GM19468 (cell line): ENCODE results near the gene CA10.

Experiments
- ATAC-seq: cut with Tn5 transposase; IDR thresholded peaks from one replicate; pipeline ENCODE4 v1.9.1; 2021; ENCODE audit warnings: mild to moderate bottlenecking, moderate library complexity, moderate number of reproducible peaks; ENCODE audit not compliant: unreplicated experiment; ENCODE audit errors: extremely low read depth

CA10 gene

DNA sequence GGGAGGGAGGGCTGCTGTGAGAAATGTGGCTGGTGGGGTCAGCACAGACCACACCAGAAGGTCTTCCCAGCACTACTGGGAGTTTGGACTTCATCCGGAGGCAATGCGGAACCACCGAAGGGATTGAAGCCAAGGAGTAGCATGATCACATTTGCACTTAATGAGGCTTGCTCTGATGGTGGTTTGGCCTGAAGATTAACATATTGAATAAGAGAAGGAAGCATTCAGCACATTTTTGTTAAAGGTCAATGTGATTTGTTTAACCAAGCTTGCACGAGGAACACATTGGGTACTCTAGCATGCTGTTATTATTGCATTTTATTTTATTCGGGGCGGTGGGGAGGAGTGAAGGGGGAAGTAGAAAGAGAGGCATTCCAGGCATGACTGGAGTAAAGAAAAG is 519.5 kb downstream of the CA10 start:
- ATAC-seq = no peak

DNA sequence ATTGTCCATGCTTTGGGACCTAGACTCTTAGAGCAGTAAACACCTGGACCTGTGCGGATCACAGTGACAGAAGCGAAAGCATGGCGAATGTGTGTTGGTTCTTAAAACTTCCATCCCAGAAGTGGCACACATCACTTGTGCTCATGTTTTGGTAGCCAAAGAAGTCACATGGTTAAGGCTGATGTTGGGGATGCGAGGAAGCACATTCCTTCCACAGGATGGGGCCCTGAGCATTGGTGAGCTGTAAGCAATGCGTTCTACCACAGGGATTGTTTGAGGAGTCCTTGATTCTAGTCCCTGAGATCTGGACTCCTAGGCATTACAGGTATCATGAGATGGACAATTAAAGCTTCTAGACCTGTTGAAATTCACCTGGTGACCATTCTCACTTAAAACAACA is 522.2 kb downstream of the CA10 start:
- no peak for ATAC-seq

DNA sequence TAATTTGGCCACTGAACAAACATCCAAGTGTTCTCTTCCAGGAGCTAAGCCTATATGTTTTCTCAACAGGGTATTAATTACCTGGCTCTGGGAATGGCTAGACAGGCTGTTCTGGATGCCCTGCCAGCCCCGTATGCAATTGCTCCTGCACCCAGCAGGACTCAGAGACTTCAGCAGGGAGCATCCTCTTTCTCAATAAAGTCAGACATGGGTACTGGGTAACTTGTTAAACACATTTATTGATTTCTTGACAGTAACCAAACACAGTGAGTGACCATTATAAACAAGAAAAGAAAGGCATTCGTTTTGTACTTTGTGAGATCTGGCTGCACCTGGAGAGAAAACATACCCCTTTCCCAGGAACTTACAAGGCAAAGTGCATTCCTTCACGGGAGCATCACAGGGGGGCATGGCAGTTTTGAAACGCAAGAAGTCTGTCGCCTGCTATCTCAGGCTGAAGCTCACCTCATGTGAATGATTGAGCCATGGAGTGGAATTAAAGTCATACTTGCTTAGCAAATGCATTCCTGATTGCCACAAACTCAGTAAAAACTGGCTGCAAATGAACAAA is 528.3 kb downstream of the CA10 start:
- ATAC-seq = no peak

DNA sequence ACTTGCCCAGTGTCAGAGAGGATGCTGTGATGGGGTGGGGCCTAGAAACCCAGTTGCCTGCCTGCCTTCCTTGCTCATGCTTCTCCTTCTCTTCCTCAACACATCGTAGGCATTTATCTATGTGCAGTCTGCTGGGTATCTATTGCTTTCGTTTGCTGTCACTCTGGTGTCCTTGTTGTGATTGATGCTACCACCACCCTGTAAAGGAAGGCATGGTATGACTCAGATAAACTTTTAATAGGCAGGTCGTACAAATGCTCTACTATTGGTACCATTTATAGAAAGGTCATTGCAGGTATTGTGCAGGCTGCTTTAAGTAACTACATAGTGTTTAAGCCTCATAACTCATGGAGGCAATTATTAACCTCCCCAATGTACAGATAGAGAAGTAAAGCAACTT is 529.3 kb downstream of the CA10 start:
- no peak for ATAC-seq

DNA sequence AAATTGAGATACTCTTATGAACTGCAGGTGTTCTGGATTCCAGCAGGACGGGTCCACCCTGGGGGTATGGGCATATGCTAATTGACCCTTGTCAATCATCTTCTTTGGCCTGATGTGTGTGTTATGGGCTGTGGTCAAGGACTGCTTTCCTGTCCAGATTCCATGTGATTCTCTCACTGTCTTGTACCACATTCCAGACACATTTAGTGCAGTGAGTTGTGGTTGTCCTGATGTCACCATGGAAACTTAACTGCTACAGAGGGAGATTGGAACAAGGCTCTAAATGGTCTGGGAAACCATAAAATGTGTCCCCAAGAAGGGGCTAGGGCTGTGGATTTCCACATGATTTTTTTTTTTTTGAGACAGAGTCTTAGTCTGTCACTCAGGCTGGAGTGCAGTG is 530.7 kb downstream of the CA10 start:
- ATAC-seq = no peak

DNA sequence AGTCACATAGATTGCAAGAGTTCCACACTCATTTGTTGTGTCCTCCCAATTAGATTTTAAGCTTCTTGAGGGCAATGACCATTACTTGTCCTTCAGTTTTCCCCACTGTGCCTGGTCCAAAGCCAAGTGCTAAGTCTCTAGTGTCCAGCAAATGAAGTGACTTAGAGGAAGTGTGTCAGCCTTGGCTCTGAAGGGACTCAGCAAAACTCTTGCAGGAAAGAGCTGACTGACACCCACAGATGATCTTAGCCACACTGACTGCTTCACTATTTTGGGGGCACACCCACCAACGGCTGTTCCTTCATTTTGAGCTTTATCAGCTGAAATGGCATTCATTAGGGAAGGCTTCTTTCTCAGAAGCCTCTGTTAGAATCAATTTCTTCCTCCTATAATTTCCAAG is 540.0 kb downstream of the CA10 start:
- ATAC-seq = no peak

DNA sequence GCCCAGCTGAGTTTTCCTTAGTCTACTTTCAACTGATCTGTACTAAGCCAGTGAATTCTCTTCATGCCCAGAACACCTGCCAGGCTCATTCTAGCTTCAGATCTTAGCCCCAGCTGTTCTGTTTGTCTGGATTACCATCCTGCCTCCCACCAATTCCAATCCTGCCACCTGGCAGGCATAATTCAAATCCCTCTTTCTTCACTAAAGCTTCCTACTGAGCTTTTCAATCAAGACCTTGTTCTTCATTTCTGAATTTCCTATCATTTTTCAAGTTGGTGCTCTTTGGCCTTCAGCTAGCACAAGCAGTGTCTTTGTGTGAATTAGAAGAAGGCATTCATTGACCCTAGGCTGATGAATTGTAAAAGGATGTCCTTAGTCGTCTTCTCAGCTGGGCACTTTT is 540.5 kb downstream of the CA10 start:
- ATAC-seq = no peak

DNA sequence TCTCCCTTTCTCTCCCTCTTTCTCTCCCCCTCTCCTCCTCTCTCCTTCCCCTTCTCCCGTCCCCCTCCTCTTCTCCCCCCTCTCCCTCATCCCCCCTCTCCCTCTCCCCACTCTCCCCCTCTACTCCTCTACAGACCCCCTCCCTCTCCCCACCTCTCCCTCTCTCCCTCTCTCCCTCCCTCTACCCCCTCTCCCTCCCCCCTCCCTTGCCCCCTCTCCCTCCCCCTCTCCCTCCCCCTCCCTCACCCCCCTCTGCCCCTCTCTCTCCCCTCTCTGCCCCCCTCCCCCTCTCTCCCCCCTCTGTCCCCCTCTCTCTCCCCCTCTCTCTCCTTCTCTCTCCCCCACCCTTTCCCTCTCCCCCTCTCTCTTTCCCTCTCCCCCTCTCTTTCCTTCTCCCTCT is 545.3 kb downstream of the CA10 start:
- no peak for ATAC-seq

DNA sequence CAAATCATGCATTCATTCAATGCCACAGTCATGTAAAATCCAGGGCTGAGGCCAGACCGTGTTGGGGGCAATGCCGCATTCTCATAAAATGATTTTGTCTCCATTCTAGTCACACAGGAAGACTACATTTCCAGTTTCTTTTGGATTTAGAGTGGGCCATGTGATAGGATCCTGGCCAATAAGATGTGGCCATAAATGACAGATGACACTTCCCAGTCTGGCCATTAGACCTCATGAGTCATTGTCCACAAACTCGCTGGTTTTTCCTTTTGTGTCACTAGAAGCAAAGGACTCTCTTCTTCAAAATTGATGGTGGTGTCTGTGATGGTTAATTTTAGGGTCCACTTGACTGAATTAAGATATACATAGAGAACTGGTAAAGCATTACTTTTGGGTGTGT is 545.8 kb downstream of the CA10 start:
- no peak for ATAC-seq

DNA sequence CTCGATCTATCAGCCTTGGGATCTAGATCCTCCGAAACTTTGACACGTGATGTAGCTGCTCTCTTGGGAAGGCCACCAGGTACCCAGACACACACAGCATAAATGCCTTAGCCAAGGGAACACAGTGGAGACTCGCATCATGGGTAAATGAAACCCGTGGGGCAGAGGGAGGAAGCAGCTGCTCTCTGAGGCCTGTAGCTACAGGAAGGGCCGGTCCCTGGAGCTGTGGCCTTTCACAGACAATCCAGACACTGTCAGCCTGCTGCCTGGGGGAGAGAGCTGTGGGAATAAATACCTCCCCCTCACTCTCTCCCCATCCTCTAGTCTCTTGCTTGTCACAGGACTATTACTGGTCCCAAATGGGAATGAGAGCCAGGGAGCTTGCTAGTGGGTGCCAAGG is 546.9 kb downstream of the CA10 start:
- no peak for ATAC-seq

DNA sequence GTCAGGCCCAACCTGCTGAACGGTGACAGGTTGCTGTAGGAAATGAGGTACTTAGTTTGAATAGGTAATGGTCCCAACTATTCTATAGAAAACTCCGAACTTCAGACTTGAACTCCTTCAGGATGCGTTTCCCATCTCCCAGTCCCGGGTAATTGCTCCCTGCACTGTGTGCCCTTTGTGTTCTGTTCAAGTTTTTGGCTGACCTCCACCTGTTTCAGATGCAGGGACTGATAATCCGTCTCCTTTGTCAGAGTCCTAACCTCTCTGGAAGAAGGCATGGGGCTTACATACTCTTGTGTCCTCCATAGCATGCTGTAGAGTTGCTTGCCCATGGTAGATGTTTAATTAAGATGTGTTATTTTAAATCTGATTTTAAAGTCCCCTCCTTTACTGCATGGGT is 547.7 kb downstream of the CA10 start:
- ATAC-seq = no peak

DNA sequence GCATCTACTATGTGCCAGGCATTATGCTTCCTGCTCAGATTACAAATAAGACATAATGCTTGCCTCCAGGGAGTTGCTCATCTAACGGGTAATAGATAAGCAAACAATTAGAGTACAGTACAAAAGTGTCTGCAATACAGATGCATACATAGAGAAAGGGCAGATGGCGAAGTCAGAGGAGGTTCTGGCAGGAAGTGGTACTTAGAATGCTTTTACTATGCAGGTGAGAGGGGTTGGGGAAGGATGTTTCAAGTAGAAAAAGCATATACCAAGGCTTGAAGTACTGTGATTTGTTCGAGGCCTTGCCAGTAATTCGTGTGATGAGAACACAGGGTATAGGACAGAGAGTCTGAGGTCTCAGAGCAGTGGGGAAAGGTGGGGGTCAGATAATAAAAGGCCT is 548.4 kb downstream of the CA10 start:
- ATAC-seq = no peak

DNA sequence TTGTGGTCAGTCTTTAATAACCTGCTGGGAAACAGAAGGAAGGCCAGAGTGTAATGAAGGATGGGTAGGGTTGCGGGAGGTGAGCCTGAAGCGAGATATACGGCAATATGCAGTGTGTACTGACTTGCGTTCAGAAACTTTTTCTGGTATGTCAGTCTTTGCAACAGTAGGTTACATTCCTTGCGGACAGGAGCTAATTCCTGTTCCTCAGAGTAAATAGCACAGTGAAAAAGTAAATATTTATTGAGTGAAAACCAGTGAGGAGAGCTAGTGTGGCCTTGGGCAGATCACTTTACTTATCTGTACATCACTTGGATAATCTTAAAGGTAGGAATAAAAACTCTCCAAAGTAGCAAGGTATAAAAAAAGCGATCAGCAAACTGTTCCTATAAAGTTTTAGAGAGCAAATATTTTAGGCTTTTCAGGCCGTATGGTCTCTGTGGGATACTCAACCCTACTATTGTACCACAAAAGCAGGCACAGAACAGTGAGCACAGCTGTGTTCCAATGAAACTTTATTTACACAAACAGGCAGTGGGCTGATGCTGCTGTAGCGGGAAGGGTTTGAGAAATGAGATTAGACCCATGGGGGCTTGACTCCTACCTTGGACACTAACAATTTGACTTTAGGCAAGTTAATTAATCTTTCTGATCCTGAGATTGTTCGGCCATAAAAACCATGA is 550.1 kb downstream of the CA10 start:
- ATAC-seq = no peak

DNA sequence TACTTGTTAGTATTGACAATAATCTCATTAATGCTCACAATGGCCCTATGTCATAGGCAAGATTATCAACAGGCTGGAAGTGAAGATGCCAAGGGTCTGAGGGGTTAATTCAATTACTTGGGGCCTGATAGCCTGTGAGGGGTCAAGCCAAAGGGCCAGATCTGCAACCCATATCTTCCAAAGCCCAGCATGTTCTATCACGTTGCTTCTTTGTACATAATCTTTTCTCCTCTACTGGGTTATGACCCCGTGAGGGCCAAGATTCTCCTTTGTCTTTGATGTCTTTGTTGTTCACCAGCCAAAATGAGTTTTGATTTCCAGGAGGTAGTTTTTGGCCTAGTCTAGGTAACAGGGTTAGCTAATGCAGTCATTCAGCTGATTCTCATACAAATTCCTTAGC is 551.0 kb downstream of the CA10 start:
- ATAC-seq = no peak

DNA sequence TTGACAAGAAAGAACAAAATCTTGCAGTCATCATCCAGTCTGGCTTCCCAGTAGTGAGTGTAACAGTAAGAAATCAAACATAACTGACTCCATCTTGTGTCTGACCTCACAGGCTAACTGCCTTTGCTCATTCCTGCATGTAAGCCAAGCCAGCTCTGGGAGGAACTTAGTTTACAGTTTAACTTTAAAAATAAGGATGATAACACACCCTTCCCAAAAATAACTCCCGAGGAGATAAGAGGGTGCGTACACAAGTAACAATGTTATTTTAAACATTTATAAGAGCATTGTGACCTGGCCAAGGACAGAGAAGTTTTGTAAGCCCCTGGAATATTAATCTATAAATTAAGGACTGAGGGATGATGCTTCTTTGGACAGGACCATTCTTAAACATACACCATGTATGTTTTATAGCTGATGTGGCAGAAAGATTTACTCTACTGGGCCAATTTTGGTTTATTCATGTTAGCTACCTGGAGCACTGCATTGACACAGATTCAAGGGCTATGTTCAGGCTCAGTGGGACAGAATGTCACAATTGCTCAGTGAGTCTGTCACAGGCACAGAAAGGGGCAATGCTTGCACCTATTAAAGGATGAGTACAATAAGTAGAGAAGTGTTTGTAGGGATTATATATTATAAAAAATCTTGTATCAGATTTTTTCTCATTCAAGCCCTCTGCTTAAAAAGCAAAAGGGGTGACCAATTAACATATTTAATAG is 554.1 kb downstream of the CA10 start:
- ATAC-seq = no peak

DNA sequence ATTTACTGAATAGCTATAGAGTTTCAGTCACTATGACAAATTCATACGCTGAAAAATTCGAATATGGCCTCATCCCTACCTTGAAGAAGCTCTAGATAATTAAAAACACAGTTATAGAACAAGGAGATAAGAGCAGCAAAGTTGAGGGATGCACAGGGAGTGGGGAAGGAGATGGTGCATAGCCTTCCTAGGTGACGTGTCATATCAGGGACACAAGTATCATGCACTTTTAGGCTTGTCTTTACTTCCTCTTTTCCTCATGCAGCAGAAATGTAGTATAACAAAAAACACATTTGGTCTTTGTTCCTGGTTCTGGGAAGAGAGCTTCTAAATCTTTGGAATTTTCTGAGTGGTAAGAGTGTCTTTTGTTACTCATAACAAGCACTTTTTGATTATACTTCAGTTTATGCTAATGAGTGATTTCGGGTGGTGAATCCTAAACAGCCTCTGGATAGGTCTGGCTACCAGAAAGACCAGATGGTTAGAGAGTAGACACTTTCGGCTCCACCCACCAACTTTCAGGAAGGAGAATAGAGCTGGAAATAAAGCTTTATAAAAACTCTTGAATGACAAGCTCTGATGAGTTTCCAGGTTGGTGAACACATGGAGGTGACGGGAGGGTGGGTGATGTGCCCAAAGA is 556.8 kb downstream of the CA10 start:
- ATAC-seq = no peak

DNA sequence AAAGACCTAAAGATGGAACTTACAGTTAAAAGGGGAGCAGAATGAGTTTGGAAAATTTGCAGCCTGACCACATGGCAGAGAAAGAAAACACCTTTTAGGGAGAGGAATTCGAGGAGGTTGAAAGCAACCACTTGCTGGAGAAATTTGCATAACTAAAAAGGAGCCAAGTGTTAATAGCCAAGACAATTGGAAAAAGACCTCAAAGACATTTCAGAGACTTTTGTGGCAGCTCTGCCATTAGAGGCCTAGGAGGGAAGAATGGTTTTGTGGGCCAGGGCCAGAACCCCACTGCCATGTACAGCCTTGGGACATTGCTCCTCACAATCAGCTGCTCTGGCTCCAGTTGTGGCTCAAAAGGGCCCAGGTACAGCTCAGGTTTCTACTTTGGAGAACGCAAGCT is 559.7 kb downstream of the CA10 start:
- ATAC-seq = no peak

DNA sequence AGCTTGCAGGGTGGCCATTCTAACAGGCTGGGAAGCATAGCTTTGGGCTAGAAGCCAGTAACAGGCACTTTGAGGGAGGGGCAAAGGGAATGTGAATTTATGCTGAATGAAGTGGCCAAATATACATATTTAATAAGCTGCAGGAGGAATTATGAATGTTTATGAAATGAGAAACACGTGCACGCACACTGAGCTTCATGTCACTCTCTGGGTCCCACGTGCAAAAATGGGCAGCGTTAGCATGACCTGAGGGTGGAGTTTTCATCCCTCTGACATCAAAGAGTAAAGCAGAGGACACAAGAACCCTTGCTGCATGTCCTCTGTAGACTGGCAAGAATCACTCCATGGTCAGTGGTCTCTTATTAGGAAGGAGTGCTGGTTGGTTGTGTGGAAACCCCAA is 561.2 kb downstream of the CA10 start:
- ATAC-seq = no peak

DNA sequence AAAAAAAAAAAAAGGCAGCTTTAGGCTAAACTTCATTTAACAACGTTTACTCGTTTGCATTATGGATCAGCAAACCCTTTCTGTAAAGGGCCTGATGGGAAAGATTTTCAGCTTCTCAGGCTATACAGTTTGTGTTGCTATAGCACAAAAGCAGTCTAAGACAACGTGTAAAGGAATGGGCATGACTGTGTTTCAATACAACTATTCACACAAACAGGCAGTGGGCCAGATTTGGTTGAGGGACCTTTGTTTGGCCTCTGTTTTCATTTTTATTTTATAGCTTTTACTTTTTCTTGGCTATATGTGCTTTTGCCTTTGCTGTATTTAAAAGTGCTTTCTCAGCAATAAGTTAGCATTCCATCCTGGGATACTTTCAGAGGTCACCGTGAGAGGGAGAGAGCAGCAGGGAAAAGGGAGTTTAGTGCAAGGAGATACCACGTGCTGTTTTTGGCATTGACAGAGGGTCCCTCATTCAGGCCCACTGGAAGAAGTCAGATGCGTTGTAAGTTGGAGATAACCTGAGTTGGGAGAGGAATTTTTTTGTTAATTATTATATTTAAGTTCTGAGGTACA is 562.6 kb downstream of the CA10 start:
- no peak for ATAC-seq

DNA sequence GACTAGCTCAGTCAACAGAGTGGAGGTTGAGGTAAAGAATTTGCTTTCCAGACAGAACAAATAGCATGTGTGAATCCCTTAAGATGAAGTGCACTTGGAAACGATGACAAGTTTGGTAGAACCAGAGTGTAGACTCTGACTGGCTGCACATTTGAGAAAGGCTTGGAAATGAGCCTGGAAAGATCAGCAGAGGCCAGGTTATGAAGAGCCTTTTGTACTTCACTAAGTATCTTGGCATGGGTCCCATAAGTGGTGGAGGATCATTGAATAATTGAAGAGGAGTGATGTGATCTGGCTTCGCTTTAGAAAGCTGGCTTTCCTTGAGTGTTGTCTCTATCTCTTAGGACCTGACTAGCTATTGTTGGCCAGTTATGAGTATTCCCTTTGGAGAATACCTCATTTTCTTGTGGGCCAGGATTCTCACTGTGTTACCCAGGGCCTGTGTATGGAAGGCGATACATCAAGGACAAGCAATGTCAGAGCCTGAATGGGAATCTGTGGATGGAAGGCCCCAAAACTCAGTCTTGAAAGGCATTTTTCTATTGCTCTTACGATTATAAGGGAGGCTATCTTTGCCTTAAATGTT is 568.4 kb downstream of the CA10 start:
- no peak for ATAC-seq

DNA sequence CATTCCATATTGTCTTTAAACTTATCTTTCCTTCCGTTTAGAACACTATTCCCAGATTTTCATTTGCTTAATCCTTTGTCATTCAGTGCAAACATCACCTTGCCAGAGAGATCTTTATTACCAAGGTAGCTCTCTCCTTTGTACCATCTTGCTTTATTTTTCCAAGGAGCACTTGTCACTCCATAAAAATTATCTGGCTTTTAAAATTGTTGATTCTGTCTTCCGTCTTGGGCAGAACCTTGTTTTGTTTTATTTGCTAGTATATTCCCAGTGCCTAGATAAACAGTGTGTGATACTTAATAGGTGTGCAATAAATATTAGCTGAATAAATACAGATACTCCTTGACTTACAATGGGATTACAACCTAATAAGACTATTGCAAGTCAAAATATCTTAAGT is 570.5 kb downstream of the CA10 start:
- no peak for ATAC-seq
